ENCODE data around the gene TMEM117.

The TMEM117 gene

GRCh38 chr12:44294649-44295048 lies 458.8 kb downstream of the TMEM117 start:
- no peak for DNase-seq
- intact Hi-C loops (cut with DNase I; ENCODE audit: low total_unique reads): no loop called here

GRCh38 chr12:44295958-44296623 lies 460.2 kb downstream of the TMEM117 start:
- Histone ChIP-seq H3K4me1 (no peaks in the 10 kb centered on the region), H3K27me3 (no peaks in the 10 kb centered on the region), H3K4me3 (no peak overlapping the region), H3K27ac (no peak overlapping the region), H3K36me3 (peaks cover 0 to 7% (median 4%) of the 10 kb centered on the region in 3 donors), H3K9me3 (peaks cover 0 to 22% (median 14%) of the 10 kb centered on the region in 3 donors)
- no peak for DNase-seq
- TF ChIP-seq CTCF (IDR thresholded peaks at IDR 0.05): no peak
- intact Hi-C loops (cut with DNase I; ENCODE audit: low total_unique reads): no loop called here

More at GRCh38 chr12:44294649-44295048, 458.8 kb downstream of the TMEM117 start:
- Histone ChIP-seq H3K4me1 (no peaks in the 10 kb centered on the region), H3K27ac (no peak overlapping the region), H3K9me3 (peaks cover 0 to 22% (median 14%) of the 10 kb centered on the region in 3 donors), H3K27me3 (no peaks in the 10 kb centered on the region), H3K36me3 (peaks cover 0 to 7% (median 0%) of the 10 kb centered on the region in 3 donors), H3K4me3 (no peak overlapping the region)
- TF ChIP-seq CTCF (IDR thresholded peaks at IDR 0.05): no peak

GRCh38 chr12:44296624-44297197 lies 460.8 kb downstream of the TMEM117 start:
- intact Hi-C loops (cut with DNase I; ENCODE audit: low total_unique reads): no loop called here
- Histone ChIP-seq H3K9me3 (peaks cover 0 to 22% (median 14%) of the 10 kb centered on the region in 3 donors), H3K27me3 (no peaks in the 10 kb centered on the region), H3K36me3 (peaks cover 0 to 8% (median 5%) of the 10 kb centered on the region in 3 donors), H3K4me3 (no peak overlapping the region), H3K4me1 (no peaks in the 10 kb centered on the region), H3K27ac (no peak overlapping the region)
- TF ChIP-seq CTCF (IDR thresholded peaks at IDR 0.05): no peak
- no peak for DNase-seq

- Histone ChIP-seq H3K27ac (no peak overlapping the region), H3K27me3 (no peaks in the 10 kb centered on the region), H3K36me3 (peaks cover 4 to 13% (median 13%) of the 10 kb centered on the region in 3 donors), H3K4me3 (no peak overlapping the region), H3K4me1 (no peaks in the 10 kb centered on the region), H3K9me3 (peaks cover 0 to 19% (median 14%) of the 10 kb centered on the region in 3 donors)
- no peak for DNase-seq
- intact Hi-C loops (cut with DNase I; ENCODE audit: low total_unique reads): no loop called here
- TF ChIP-seq CTCF (IDR thresholded peaks at IDR 0.05): no peak
Measured at GRCh38 chr12:44299524-44299923, 463.6 kb downstream of the TMEM117 start.

- H3K9me3 ChIP-seq: peaks cover 0 to 21% (median 6%) of the 10 kb centered on the region in 3 donors
- intact Hi-C loops (cut with DNase I; ENCODE audit: low total_unique reads): no loop called here
- no peak for TF ChIP-seq CTCF (IDR thresholded peaks at IDR 0.05)
- DNase-seq: no peak
- no peak overlapping the region for H3K27ac ChIP-seq
- H3K36me3 ChIP-seq: peaks cover 0 to 4% (median 0%) of the 10 kb centered on the region in 3 donors
- no peaks in the 10 kb centered on the region for H3K4me1 ChIP-seq
- no peak overlapping the region for H3K4me3 ChIP-seq
- H3K27me3 ChIP-seq: no peaks in the 10 kb centered on the region
Measured at GRCh38 chr12:44307506-44308168, 471.8 kb downstream of the TMEM117 start.
